Lung (tissue), 12 donors: Measurements from ENCODE around the gene ANKRD40CL. TPM values are rescaled to one million over a fixed set of nuclear protein-coding genes. Genes with fewer than 3 reads are reported as not detected.

Source experiments
- ATAC-seq: fragments of 200-7000 bp; cut with Tn5 transposase; one replicate; pipeline ENCODE4 v1.9.1; 2020; ENCODE audit warnings: moderate number of reproducible peaks; ENCODE audit not compliant: insufficient read depth, low FRiP score
- DNase-seq, 3 donors: peaks; one replicate each; pipeline ENCODE4 v3.0.0-alpha.2; 2013 to 2017
- H3K27ac ChIP-seq, 2 donors: one replicate each; pipeline ENCODE4 v1.5.1; 2013; ENCODE audit warnings: mild to moderate bottlenecking in 2 of 2, moderate library complexity in 2 of 2, control low read depth in 1 of 2, inconsistent platforms in 1 of 2, low read depth in 1 of 2, low read length in 1 of 2
- H3K27me3 ChIP-seq, 3 donors: one replicate each; pipeline ENCODE4 v1.5.1; 2013; ENCODE audit warnings: low read length in 2 of 3; ENCODE audit not compliant: control insufficient read depth in 3 of 3, insufficient read depth in 3 of 3
- H3K36me3 ChIP-seq, 4 donors: one replicate each; pipeline ENCODE4 v1.5.1; 2013; ENCODE audit warnings: low read length in 4 of 4, mild to moderate bottlenecking in 1 of 4, moderate library complexity in 1 of 4; ENCODE audit not compliant: control insufficient read depth in 4 of 4, insufficient read depth in 4 of 4
- H3K4me1 ChIP-seq, 5 donors: one replicate each; pipeline ENCODE4 v1.5.1; 2013; ENCODE audit warnings: low read length in 5 of 5, mild to moderate bottlenecking in 2 of 5, moderate library complexity in 1 of 5; ENCODE audit not compliant: control insufficient read depth in 5 of 5, insufficient read depth in 5 of 5
- H3K4me3 ChIP-seq: one replicate; pipeline ENCODE4 v1.5.1; 2013; ENCODE audit warnings: mild to moderate bottlenecking, control low read depth, moderate library complexity
- H3K9ac ChIP-seq, 2 donors: one replicate each; pipeline ENCODE4 v1.5.1; 2013; ENCODE audit warnings: low read length in 2 of 2, control low read depth in 1 of 2; ENCODE audit not compliant: insufficient read depth in 1 of 2
- H3K9me3 ChIP-seq, 4 donors: one replicate each; pipeline ENCODE4 v1.5.1; 2013; ENCODE audit warnings: low read length in 3 of 4, mild to moderate bottlenecking in 1 of 4, moderate library complexity in 1 of 4; ENCODE audit not compliant: control insufficient read depth in 4 of 4, insufficient read depth in 3 of 4
- CTCF ChIP-seq: IDR thresholded peaks from 2 replicates; pipeline ENCODE4 v1.5.1; 2012; ENCODE audit warnings: mild to moderate bottlenecking; ENCODE audit errors: control extremely low read depth, extremely low read depth
- WGBS, 2 donors: extraction: QIAGEN DNeasy Blood & Tissue Kit; methylation state at CpG; one replicate each; pipeline ENCODE4 v1.1.7; 2013; 5-methylcytosine and 5-hydroxymethylcytosine counted together
- polyA plus RNA-seq, 2 donors: library from polyadenylated mRNA; stranded (reverse); fragments of 200-250 nt; gene quantifications; one replicate each; pipeline ENCODE4 v1.2.1, GENCODE V29; 2013
- total RNA-seq, 2 donors: library from RNA; depleted of rRNA in 1 of 2; stranded (reverse); fragments of >200 nt in 1 of 2; gene quantifications; one replicate each; pipeline ENCODE4 v1.2.1, GENCODE V29; 2014 to 2021
- donor health status: control.
- donor health status: control.
- donor health status: Bipolar disorder and iron deficiency.
- donor health status: healthy.
- donor health status: DM: yes; HTN: yes; CAD: no.

Gene ANKRD40CL
- total and polyA plus RNA-seq, 4 donors: not detected

GRCh38 chr17:50794361-50794760 lies 27.0 kb upstream of the ANKRD40CL start:
- no peak for TF ChIP-seq CTCF
- ATAC-seq (no peak), DNase-seq (peak in 1 of 3 donors; percentile 33)
- no peaks in the 10 kb centered on the region for H3K36me3 ChIP-seq
- H3K9ac ChIP-seq: no peak overlapping the region
- H3K4me1 ChIP-seq: peaks cover 0 to 7% (median 0%) of the 10 kb centered on the region in 5 donors
- no peak overlapping the region for H3K4me3 ChIP-seq
- H3K9me3 ChIP-seq: no peaks in the 10 kb centered on the region
- H3K27me3 ChIP-seq: no peaks in the 10 kb centered on the region
- WGBS, 2 donors: 93% methylated on average over 6 of the region's 6 CpGs
- no peak overlapping the region for H3K27ac ChIP-seq

GRCh38 chr17:50793007-50793406 lies 25.7 kb upstream of the ANKRD40CL start:
- no peak for ATAC-seq
- no peak for TF ChIP-seq CTCF
- H3K9me3 ChIP-seq: no peaks in the 10 kb centered on the region
- peaks cover 0 to 7% (median 0%) of the 10 kb centered on the region in 5 donors for H3K4me1 ChIP-seq
- no peaks in the 10 kb centered on the region for H3K27me3 ChIP-seq
- no peaks in the 10 kb centered on the region for H3K36me3 ChIP-seq
- no peak overlapping the region for H3K27ac ChIP-seq
- DNase-seq: no peak
- 92 to 93% methylated on average over 8 of the region's 8 CpGs for WGBS, 2 donors
- no peak overlapping the region for H3K4me3 ChIP-seq
- no peak overlapping the region for H3K9ac ChIP-seq

GRCh38 chr17:50792132-50792531 lies 24.8 kb upstream of the ANKRD40CL start:
- H3K4me1 ChIP-seq: peaks cover 0 to 2% (median 0%) of the 10 kb centered on the region in 5 donors
- DNase-seq (no peak), ATAC-seq (no peak)
- no peaks in the 10 kb centered on the region for H3K9me3 ChIP-seq
- no peaks in the 10 kb centered on the region for H3K36me3 ChIP-seq
- no peaks in the 10 kb centered on the region for H3K27me3 ChIP-seq
- no peak overlapping the region for H3K27ac ChIP-seq
- no peak overlapping the region for H3K4me3 ChIP-seq
- 94 to 95% methylated on average over 7 of the region's 7 CpGs for WGBS, 2 donors
- no peak overlapping the region for H3K9ac ChIP-seq
- no peak for TF ChIP-seq CTCF

GRCh38 chr17:50790618-50791017 lies 23.3 kb upstream of the ANKRD40CL start:
- Histone ChIP-seq H3K4me3 (no peak overlapping the region), H3K36me3 (no peaks in the 10 kb centered on the region), H3K27ac (no peak overlapping the region), H3K27me3 (no peaks in the 10 kb centered on the region), H3K4me1 (peaks cover 0 to 10% (median 6%) of the 10 kb centered on the region in 5 donors), H3K9me3 (no peaks in the 10 kb centered on the region), H3K9ac (no peak overlapping the region)
- TF ChIP-seq CTCF: no peak
- ATAC-seq: no peak
- 31 to 52% methylated on average over 6 of the region's 6 CpGs for WGBS, 2 donors
- peak in 1 of 3 donors; percentile 41 for DNase-seq
